ENCODE data around the gene PTPRH.

DNA sequence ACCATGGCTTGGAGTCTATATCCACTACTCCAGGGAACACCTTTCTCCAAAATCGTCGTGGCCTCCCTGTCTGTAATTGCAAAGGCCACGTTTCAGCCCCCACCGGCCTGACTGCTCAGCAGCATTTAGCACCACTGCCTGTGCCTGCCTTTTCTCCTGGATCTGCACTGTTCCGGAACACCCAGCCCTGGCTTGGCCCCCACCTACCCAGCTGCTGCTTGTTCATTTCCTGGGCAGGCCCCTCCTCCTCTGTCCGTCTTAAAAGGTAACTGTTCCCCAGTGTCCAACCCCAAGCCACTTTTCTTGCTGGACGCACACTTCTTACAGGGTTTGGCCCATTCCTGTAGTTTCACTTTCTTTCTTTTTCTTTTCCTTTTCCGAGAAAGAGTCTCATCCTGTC lies 20.7 kb downstream of the PTPRH start:
- TF ChIP-seq, protein P1, sequence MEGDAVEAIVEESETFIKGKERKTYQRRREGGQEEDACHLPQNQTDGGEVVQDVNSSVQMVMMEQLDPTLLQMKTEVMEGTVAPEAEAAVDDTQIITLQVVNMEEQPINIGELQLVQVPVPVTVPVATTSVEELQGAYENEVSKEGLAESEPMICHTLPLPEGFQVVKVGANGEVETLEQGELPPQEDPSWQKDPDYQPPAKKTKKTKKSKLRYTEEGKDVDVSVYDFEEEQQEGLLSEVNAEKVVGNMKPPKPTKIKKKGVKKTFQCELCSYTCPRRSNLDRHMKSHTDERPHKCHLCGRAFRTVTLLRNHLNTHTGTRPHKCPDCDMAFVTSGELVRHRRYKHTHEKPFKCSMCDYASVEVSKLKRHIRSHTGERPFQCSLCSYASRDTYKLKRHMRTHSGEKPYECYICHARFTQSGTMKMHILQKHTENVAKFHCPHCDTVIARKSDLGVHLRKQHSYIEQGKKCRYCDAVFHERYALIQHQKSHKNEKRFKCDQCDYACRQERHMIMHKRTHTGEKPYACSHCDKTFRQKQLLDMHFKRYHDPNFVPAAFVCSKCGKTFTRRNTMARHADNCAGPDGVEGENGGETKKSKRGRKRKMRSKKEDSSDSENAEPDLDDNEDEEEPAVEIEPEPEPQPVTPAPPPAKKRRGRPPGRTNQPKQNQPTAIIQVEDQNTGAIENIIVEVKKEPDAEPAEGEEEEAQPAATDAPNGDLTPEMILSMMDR (IDR thresholded peaks at IDR 0.05) = no peak
- no peak for TF ChIP-seq EZH2 (IDR thresholded peaks at IDR 0.05; ENCODE audit: borderline replicate concordance, insufficient read depth, low read depth, low read length, poor library complexity, severe bottlenecking)

All from B cell (primary cell).